A549 (cell line): Measurements from ENCODE around the gene CNR1.

ENCODE experiments used
- CTCF ChIP-seq: fragments of >200 bp; sonication (Bioruptor Twin); formaldehyde crosslinking; IDR thresholded peaks from 3 replicates; pipeline ENCODE4 v1.5.1; 2016
- EP300 ChIP-seq, 2 experiments: fragments of >200 bp; sonication (Bioruptor Twin); formaldehyde crosslinking; IDR thresholded peaks; 2 replicates in 1 of 2; 3 replicates in 1 of 2; pipeline ENCODE4 v1.6.1; 2016 to 2017
- KDM1A ChIP-seq: fragments of 200-600 bp; sonication (generic); IDR thresholded peaks from 2 replicates; pipeline ENCODE4 v1.6.1; 2016; ENCODE audit warnings: low read depth, mild to moderate bottlenecking
- MAZ ChIP-seq: fragments of 150-350 bp; IDR thresholded peaks from 2 replicates; pipeline ENCODE4 v1.6.1; 2014; ENCODE audit warnings: antibody characterized with exemption, low read depth, low read length, borderline replicate concordance
- NFE2L2 ChIP-seq: fragments of 150-350 bp; conservative IDR thresholded peaks from 2 replicates; pipeline ENCODE4 v1.6.1; 2014; ENCODE audit warnings: low read length
- SREBF2 ChIP-seq: fragments of 450-650 bp; IDR thresholded peaks from 2 replicates; pipeline ENCODE4 v1.6.1; 2014; ENCODE audit warnings: mild to moderate bottlenecking, moderate library complexity
- ZC3H11A ChIP-seq: fragments of 450-650 bp; IDR thresholded peaks from 2 replicates; pipeline ENCODE4 v1.6.1; 2014; ENCODE audit warnings: antibody characterized with exemption, mild to moderate bottlenecking
- TF ChIP-seq, protein P1 (sequence below): fragments of 200-600 bp; sonication (generic); IDR thresholded peaks from 2 replicates; pipeline ENCODE4 v1.6.1; 2016; ENCODE audit warnings: antibody characterized with exemption, mild to moderate bottlenecking, moderate library complexity

DNA sequence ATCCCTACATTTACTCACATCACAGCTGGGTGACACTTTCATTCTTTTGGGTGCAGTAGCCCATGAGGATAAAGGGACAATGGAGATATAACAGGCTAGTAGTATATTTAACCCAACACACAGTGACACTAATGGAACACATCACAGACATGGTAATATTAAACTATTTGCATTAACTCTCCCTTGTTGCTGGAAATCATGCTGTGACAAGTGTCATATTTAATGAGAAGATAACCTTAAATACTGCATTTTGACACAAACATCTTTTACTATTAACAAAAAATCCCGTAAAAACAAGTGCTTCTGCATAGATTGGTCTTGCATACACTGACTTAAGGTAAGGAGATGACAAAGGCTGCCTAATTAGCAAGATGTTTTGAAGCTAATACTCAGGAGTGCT lies 45.5 kb downstream of the CNR1 start:
- TF ChIP-seq MAZ: no peak
- TF ChIP-seq CTCF: no peak
- TF ChIP-seq, protein P1, sequence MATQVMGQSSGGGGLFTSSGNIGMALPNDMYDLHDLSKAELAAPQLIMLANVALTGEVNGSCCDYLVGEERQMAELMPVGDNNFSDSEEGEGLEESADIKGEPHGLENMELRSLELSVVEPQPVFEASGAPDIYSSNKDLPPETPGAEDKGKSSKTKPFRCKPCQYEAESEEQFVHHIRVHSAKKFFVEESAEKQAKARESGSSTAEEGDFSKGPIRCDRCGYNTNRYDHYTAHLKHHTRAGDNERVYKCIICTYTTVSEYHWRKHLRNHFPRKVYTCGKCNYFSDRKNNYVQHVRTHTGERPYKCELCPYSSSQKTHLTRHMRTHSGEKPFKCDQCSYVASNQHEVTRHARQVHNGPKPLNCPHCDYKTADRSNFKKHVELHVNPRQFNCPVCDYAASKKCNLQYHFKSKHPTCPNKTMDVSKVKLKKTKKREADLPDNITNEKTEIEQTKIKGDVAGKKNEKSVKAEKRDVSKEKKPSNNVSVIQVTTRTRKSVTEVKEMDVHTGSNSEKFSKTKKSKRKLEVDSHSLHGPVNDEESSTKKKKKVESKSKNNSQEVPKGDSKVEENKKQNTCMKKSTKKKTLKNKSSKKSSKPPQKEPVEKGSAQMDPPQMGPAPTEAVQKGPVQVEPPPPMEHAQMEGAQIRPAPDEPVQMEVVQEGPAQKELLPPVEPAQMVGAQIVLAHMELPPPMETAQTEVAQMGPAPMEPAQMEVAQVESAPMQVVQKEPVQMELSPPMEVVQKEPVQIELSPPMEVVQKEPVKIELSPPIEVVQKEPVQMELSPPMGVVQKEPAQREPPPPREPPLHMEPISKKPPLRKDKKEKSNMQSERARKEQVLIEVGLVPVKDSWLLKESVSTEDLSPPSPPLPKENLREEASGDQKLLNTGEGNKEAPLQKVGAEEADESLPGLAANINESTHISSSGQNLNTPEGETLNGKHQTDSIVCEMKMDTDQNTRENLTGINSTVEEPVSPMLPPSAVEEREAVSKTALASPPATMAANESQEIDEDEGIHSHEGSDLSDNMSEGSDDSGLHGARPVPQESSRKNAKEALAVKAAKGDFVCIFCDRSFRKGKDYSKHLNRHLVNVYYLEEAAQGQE: no peak
- TF ChIP-seq ZC3H11A: no peak
- TF ChIP-seq KDM1A: no peak
- no peak for TF ChIP-seq SREBF2
- TF ChIP-seq NFE2L2: no peak
- TF ChIP-seq EP300 (IDR thresholded peaks at IDR 0.05): no peak
